HFF-Myc (cell line): ENCODE results near the gene IKZF5.
A peak's percentile ranks its signal among the peaks of the same experiment; 100 is the strongest.

Experiments used
- DNase-seq: peaks from one replicate; pipeline ENCODE4 v3.0.0-alpha.2; 2011; ENCODE audit warnings: low read depth; ENCODE audit errors: extremely low read depth
- H3K4me3 ChIP-seq: replicated peaks from 2 replicates; pipeline ENCODE4 v1.5.1; 2011; ENCODE audit warnings: low read depth, mild to moderate bottlenecking, control low read depth, low read length
- TF ChIP-seq, protein P1 (sequence below): IDR thresholded peaks from 2 replicates; pipeline ENCODE4 v1.5.1; 2012; ENCODE audit warnings: mild to moderate bottlenecking, low read depth, low read length, control low read depth; ENCODE audit errors: missing control alignments

The IKZF5 gene

GRCh38 chr10:122974023-122974422 is 34.6 kb downstream of the IKZF5 start:
- TF ChIP-seq, protein P1, sequence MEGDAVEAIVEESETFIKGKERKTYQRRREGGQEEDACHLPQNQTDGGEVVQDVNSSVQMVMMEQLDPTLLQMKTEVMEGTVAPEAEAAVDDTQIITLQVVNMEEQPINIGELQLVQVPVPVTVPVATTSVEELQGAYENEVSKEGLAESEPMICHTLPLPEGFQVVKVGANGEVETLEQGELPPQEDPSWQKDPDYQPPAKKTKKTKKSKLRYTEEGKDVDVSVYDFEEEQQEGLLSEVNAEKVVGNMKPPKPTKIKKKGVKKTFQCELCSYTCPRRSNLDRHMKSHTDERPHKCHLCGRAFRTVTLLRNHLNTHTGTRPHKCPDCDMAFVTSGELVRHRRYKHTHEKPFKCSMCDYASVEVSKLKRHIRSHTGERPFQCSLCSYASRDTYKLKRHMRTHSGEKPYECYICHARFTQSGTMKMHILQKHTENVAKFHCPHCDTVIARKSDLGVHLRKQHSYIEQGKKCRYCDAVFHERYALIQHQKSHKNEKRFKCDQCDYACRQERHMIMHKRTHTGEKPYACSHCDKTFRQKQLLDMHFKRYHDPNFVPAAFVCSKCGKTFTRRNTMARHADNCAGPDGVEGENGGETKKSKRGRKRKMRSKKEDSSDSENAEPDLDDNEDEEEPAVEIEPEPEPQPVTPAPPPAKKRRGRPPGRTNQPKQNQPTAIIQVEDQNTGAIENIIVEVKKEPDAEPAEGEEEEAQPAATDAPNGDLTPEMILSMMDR: no peak
- DNase-seq: no peak
- no peak overlapping the region for H3K4me3 ChIP-seq

DNA sequence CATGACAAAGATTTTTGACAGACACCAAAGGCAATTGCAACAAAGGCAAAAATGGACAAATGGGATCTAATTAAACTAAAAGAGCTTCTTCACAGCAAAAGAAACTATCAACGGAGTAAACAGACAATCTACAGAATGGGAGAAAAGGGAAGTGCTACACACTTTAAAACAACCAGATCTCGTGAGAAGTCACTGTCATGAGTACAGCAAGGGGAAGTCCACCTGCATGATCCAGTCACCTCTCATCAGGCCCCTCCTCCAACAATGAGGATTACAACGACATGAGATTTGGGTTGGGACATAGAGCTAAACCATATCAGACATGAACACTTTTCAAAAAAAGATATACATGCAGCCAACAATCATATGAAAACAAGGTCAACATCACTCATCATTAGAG is 39.9 kb downstream of the IKZF5 start:
- no peak overlapping the region for H3K4me3 ChIP-seq
- TF ChIP-seq, protein P1: no peak
- DNase-seq: no peak

- no peak overlapping the region for H3K4me3 ChIP-seq
- TF ChIP-seq, protein P1: no peak
- no peak for DNase-seq
Measured at GRCh38 chr10:122966879-122967278, 41.7 kb downstream of the IKZF5 start.

DNA sequence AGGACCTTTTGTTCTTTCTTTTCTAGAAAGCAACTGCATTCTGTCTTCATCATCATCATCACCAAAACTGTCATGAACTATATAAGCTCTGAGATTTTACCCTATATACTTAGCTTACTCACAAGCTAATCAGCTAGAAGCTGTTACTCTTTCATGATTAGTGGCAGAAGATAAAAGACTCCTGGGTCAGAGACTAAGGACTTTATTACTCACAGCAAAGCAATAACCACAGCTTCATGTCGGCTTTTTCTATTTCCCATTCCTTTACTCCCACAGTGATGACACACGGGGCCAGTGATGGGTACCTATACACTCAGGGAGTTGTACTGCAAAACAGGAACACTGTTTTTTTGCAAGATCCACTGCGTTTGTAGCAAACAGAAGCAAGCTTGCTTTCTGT is 46.2 kb downstream of the IKZF5 start:
- H3K4me3 ChIP-seq: no peak overlapping the region
- TF ChIP-seq, protein P1: no peak
- DNase-seq: no peak

DNA sequence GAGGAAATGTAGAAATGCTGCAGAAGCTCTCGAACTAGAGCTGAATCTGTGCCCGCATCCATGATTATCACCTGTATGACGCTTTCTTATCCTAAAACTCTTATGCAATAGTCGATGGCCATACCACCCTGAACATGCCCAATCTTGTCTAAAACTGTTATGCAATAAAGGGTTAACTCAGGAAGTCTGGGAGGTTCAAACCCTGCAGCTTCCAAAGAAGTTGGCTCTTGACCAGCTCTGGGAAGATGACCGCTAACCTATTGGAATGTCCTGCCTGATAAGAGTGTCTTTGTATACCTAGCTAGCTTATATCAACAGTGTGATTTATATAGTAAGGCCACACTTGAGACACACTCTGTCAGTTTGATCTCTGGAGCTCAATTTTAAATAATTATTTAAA is 51.1 kb downstream of the IKZF5 start:
- TF ChIP-seq, protein P1: no peak
- DNase-seq: no peak
- no peak overlapping the region for H3K4me3 ChIP-seq

GRCh38 chr10:122955892-122956291 is 52.7 kb downstream of the IKZF5 start:
- no peak for DNase-seq
- TF ChIP-seq, protein P1: no peak
- no peak overlapping the region for H3K4me3 ChIP-seq

GRCh38 chr10:122954731-122955050 is 53.9 kb downstream of the IKZF5 start:
- peak overlapping the region; percentile 71 for H3K4me3 ChIP-seq
- DNase-seq: no peak
- TF ChIP-seq, protein P1: no peak
